GM12874 (cell line): ENCODE results near the gene KDM3A.

Experiments
- TF ChIP-seq, protein P1 (sequence below): IDR thresholded peaks from 2 replicates; pipeline ENCODE4 v1.5.1; 2011; ENCODE audit warnings: low read depth, mild to moderate bottlenecking, control low read depth, low read length, moderate library complexity; ENCODE audit not compliant: insufficient read depth

KDM3A gene

GRCh38 chr2:86435531-86435930 is 5.6 kb upstream of the KDM3A start:
- TF ChIP-seq, protein P1, sequence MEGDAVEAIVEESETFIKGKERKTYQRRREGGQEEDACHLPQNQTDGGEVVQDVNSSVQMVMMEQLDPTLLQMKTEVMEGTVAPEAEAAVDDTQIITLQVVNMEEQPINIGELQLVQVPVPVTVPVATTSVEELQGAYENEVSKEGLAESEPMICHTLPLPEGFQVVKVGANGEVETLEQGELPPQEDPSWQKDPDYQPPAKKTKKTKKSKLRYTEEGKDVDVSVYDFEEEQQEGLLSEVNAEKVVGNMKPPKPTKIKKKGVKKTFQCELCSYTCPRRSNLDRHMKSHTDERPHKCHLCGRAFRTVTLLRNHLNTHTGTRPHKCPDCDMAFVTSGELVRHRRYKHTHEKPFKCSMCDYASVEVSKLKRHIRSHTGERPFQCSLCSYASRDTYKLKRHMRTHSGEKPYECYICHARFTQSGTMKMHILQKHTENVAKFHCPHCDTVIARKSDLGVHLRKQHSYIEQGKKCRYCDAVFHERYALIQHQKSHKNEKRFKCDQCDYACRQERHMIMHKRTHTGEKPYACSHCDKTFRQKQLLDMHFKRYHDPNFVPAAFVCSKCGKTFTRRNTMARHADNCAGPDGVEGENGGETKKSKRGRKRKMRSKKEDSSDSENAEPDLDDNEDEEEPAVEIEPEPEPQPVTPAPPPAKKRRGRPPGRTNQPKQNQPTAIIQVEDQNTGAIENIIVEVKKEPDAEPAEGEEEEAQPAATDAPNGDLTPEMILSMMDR: no peak

GRCh38 chr2:86436328-86436727 is 4.8 kb upstream of the KDM3A start:
- TF ChIP-seq, protein P1: no peak

- TF ChIP-seq, protein P1: no peak
These were observed 1.1 kb upstream of the KDM3A start for GRCh38 chr2:86439879-86440630.

- TF ChIP-seq, protein P1: no peak
These were observed 266 bp downstream of the KDM3A start for GRCh38 chr2:86441392-86441881.

- TF ChIP-seq, protein P1: no peak
These were observed 891 bp downstream of the KDM3A start for GRCh38 chr2:86441882-86442641.

- TF ChIP-seq, protein P1: no peak
These were observed 1.5 kb downstream of the KDM3A start for GRCh38 chr2:86442642-86443005.

DNA sequence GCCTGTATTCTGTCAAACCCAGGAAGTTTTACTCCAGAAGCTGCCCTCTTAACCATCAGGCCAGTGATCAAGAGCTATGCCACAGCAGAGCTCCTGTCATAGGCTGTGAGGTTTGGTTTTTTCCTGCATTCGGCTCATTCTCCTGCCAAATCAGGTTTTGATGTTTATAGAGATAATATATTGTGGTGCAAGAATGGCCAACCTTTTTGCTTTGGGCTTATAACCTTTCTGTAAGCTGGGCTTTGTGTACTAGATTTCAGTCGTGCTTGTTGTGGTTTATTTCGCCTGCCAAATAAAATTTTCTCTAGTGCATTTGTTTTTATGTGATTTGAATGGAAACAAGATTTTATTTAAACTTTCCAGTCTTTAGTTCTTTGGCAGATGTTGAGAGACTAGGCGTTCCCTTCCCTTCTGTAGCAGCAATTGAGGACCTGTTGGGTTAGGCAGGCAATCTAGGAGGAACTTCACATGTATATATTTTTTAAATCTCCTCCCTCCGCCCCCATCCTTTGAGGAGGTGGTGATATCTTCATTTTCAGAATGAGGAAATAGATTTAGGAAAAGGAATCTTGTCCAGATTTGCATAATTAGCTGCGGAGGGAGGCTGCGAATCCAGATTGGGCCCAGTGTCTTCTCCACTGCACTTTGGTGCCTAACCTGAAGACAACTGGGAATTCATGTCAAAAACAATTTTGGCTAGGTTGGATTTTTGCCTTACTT is 2.6 kb downstream of the KDM3A start:
- TF ChIP-seq, protein P1: no peak
